Jurkat, Clone E6-1 (cell line): ENCODE data around the gene SMC1B. TPM values are rescaled to one million over a fixed set of nuclear protein-coding genes. Genes with fewer than 3 reads are reported as not detected.
A peak's percentile ranks its signal among the peaks of the same experiment; 100 is the strongest.
"Not testable (repeated sequence)": the region's sequence is repeated elsewhere in the genome, so short reads cannot be mapped to it uniquely, and the experiment has no call there.

Experiments used
- DNase-seq: peaks from one replicate; pipeline ENCODE4 v3.0.0-alpha.2; 2011; ENCODE audit warnings: low read depth, low spot score
- H3K4me3 ChIP-seq: 2 replicates; pipeline ENCODE4 v1.5.1; 2011; ENCODE audit warnings: mild to moderate bottlenecking, low read length, control low read depth, moderate library complexity
- polyA plus RNA-seq: library from polyadenylated mRNA; unstranded; fragments of >200 nt; gene quantifications from one replicate; pipeline ENCODE4 v1.2.1, GENCODE V29; 2012; ENCODE audit warnings: missing spikeins; ENCODE audit not compliant: insufficient read length, insufficient read depth

The SMC1B gene
- polyA plus RNA-seq = 13.2 TPM

DNA sequence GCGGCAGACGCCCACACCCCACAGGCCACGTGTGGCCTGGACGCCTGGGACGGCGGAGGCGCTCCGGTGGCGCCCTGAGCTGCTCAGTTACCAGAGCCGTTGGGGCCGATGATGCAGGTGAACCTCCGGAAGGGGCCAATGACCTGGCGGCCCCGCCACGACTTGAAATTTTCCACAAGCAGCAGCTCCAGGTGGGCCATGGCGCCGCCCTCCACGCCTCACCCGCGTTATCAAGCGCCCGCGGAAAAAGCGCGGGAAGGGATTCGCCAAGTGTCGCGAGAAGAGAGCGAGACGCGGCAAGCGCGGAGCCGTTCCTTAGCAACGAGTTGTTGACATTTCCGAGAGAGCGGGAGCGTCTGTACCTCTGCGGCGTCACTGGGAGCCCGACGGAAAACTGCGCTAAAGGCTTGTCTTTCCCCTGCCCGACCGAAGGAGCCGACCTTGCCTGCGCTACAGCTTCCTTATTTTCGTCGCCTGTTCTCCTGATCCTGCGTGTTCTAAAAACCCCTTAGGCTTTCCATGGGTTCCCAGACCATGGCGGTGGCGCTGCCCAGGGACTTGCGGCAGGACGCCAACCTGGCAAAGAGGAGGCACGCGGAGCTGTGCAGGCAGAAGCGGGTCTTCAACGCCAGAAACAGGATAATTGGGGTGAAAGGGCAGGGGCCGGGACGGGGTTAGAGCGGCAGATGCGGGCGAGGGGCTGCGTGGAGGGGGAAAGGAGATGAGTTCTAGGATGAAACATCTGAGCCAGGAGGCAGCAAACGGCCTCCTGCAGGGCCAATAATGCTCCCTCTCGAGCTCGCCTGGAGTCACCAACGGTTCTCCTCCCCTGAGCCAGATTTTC, at the start of gene SMC1B, which contains the start of gene RIBC2:
SMC1B (minus strand) TSS at position 232 of the 844 bp plus-strand sequence; CDS start at position 200, 32 bp downstream.
RIBC2 (plus strand) TSS at position 326 of the 844 bp plus-strand sequence; CDS start at position 520, 194 bp downstream.
- peak; percentile 89 for DNase-seq

DNA sequence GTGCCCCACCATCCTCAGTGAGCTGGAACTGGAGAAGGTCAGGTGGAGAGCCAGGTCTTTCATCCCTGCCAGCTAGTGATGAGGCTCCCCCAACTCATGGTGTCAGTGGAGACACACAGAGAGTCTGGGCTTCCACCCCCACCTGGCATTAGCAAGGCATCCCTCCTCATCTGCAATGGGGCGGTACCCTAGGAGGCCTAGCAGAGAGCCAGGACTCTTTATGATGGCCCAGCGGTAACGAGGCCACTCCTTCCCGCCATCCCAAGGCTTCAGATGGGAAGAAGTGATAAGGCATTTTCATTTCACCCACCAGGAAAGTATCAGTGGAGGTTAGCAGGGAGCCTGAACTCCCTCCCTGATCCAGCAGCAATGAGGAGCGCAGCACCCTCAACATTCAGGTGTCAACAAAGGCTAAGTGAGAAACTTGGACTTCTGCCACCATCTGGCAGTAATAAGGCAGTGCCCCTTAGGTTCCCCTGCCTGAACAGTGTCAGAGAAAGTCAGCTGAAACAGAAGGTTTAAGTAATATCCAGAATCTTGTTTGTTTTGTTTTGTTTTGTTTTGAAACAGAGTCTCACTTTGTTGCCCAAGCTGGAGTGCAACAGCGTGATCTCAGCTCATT, 48.7 kb upstream of the SMC1B start:
- DNase-seq = peak; percentile 22
- H3K4me3 ChIP-seq = no peak overlapping the region

More for the DNA sequence above, at the start of gene SMC1B, which contains the start of gene RIBC2:
- peak within 1 kb of the TSS; percentile 65 for H3K4me3 ChIP-seq

DNA sequence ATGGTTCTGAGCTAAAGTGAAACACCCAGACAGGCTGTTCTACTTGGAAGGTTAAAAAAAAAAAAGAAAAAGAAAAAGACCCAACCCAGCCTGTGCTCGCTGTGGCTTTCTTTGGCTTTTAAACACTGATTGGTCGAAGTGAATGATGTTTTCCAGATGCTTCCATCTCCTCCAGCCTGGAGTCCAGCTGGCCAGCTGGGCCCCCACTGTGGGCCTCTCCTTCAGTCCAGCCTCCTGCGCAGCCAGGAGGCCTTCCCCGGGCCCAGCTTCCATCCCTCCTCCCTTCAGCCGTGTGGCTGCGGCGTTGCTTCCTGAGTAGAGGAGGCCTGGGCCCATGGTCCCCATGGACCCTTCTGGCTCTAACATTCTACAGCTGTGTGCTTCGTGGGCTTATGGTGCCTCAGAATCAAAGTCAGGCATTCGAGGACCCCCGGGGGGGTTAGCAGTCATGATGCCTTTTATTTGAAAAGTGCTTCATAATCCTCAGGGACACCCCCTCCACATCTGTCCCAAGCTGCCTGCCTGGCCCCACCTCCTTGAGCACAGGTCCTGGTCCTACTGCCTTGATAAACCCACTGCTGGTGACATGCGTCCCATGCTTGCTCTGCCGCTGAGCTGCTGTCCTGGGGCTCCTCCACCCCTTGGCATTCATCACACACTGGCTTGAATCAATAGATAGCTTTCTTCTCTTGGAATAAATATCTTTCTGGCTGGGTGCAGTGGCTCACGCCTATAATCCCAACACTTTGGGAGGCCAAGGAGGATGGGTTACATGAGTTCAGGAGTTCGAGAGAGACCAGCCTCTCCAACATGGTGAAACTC, 47.1 kb upstream of the SMC1B start:
- no peak for DNase-seq
- no peak overlapping the region for H3K4me3 ChIP-seq

GRCh38 chr22:45459235-45459634, 45.8 kb upstream of the SMC1B start:
- H3K4me3 ChIP-seq = no peak overlapping the region
- DNase-seq = no peak

- no peak for DNase-seq
- no peak overlapping the region for H3K4me3 ChIP-seq
Measured at GRCh38 chr22:45458532-45458931, 45.1 kb upstream of the SMC1B start.

DNA sequence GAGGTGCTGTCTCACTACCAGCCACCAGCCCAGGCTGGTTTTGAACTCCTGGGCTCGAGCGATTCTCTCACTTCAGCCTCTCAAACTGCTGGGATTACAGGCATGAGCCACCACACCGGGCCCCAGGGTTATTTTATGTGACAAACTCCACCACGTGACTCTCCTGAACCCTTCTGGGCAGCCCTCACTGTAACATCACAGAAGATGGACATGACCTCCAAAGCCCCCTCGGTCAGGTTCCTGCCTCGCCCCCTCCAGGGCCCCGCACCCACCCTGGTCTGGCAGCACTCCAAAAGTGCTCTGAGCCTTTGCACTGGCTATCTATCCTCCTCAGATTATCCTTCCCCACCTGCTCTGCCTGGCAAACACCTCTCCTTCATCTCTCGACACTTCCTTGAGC, 43.4 kb upstream of the SMC1B start:
- no peak overlapping the region for H3K4me3 ChIP-seq
- no peak for DNase-seq

DNA sequence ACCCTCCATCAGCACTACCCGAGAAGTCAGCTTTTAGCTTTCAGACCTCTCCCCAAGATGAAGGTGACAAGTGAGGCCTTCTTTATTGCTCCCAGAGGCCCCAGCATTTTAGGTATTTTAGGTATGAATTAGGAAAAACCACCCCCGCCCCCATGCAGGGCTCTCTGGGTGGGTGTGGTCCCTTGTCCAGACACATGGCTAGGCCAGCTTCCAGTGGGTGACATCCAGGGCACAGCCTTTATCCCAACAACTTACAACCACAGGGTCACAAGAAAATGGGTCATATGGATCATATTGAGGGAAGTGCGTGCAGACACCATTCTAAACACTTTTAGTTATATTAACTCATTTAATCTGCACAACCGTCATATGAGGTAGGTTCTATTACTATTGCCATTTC, 42.2 kb upstream of the SMC1B start:
- no peak overlapping the region for H3K4me3 ChIP-seq
- DNase-seq = no peak

GRCh38 chr22:45455212-45455611, 41.8 kb upstream of the SMC1B start:
- no peak overlapping the region for H3K4me3 ChIP-seq
- DNase-seq = no peak

GRCh38 chr22:45454275-45454674, 40.9 kb upstream of the SMC1B start:
- DNase-seq = no peak
- H3K4me3 ChIP-seq = no peak overlapping the region

DNA sequence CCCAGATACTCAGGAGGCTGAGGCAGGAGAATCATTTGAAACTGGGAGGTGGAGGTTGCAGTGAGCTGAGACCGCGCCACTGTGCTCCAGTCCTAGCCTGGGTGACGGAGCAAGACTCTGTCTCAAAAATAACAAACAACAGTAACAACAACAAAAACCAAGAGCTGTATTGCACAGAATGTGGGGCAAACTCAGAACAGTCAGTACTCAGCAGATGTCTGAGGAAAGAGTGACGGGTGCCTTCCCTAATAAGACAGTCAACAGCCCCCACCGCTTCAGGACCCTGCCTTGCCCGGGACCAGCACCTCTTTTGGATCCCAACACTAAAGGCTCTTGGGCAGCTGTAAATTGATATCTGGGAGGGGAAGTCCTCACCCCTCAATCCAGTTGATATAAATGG, 40.4 kb upstream of the SMC1B start:
- H3K4me3 ChIP-seq = no peak overlapping the region
- DNase-seq = no peak

DNA sequence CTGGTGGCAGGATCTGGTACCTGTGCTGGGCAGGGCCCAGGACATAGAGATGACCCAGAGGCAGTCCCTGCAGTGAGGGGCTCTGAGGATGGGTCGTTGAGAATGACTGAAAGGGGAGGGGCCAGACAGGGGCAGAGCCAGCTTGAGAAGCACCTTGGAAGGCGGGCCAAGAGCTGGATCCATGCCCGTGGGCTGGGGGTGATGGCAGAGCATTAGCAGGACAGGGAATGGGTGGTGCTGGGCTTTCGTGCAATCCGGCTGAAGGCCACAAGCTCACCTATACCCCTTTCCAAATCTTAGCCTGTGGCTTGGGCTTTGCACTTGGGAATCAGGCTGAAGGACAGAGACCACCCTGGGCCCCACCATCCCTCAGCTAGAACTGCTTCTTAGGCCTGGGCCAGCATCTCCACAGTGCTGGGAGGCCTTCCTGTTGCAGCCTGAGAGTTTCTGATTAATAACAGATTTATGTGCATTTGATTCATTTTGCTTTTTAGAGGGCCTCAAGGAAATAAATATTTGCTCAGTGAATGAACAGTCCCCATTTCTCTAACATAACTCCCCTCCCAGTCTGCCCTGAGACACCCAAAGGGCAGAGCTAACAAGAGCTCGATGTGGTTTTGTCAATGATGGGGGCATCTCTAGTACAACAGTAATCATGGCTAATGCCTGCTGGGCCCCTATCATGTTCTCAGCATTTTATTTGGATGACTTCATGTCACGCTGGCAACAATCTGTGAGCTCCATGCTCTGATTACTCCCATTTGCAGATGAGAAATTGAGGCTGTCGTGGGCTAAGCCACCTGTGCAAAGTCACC, 39.4 kb upstream of the SMC1B start:
- no peak overlapping the region for H3K4me3 ChIP-seq
- no peak for DNase-seq

- no peak overlapping the region for H3K4me3 ChIP-seq
- DNase-seq = no peak
Measured at GRCh38 chr22:45451972-45452371, 38.6 kb upstream of the SMC1B start.

DNA sequence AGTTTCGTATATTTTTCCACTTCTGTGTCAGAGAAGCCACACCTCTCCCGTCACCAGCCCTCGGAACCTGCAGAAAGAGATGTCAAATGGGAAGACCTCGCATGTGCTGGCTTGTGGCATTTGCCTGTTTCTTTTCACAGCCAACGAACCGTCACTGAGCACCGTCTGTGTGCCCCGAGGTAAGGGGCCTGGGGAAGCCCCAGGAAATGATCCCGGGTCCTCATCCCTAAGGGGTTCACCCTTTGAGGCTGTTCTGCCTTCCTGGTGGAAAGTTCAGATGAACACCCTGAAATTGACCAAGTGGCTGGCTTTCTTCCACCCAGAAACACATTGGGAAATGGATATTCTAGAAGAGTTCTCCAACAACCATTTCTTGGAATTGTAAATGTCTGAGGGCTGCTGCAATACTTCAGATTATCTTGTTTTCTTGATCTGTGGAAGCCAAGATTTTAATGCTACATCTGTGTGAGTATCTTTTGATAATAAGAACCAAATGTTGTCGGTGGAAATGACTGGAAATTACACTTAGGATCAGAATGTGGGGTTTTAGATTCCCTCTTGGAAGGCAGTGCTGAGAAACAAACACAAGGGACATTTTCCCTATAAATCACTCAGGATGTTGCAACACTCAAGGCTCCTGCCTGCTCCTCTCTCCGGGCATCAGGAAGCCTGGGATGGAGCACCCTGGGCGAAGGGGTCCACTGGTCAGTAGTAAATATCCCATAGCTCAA, 37.7 kb upstream of the SMC1B start:
- no peak overlapping the region for H3K4me3 ChIP-seq
- no peak for DNase-seq

DNA sequence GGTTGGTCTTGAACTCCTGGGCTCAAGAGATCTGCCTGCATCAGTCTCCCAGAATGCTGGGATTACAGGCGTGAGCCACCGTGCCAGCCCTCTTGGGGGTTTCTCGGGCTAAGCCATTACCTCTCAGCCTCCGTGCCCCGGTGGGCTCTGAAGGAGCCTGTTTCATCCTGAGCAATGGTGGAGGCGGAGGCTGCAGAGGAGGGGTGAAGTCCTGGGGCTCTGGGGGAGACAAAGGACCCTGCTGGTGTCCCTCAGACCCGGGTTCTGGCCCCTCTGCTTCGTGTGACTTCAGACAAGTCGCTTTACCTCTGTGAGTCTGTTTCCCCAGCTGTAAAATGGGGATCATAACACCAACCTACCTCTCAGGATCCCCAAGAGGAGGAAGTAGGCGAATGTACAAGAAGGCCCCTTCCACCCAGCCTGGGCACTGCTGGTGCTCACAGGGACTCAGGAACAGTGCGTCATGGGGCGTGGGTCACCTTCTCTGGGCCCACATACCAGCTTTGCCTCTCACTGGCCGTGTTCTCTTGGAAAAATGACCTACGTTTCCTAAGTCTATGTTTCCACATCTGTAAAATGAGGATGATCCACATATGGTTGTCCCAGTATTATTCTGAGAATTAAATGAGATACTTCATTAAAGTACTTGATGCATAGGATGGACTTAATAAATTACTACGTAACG, 36.8 kb upstream of the SMC1B start:
- H3K4me3 ChIP-seq = no peak overlapping the region
- DNase-seq = no peak

GRCh38 chr22:45449442-45449841, 36.0 kb upstream of the SMC1B start:
- DNase-seq, H3K4me3 ChIP-seq: not testable (repeated sequence)

- H3K4me3 ChIP-seq = no peak overlapping the region
- no peak for DNase-seq
Measured at GRCh38 chr22:45448431-45448830, 35.0 kb upstream of the SMC1B start.

- not testable (repeated sequence) for H3K4me3 ChIP-seq, DNase-seq
Measured at GRCh38 chr22:45447596-45447995, 34.2 kb upstream of the SMC1B start.

DNA sequence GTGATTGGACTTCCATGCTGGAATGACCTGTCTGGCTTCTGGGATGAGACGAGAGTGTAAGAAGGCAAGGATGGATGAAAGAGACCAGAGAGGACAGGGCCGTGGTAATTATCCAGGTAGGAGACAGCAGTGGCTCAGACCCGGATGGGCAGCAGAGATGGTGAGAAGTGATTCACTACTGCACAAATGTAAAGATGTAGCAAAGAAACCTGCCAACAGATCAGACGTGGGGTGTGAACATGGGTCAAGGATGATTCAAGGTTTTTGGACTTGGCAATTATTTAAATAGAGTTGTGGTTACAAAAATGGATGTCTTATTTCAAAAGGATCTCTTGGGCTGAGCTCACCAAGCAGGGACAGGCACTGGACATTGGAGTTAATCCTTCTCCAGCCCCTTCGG, 32.8 kb upstream of the SMC1B start:
- no peak overlapping the region for H3K4me3 ChIP-seq
- no peak for DNase-seq
